ENCODE data around the gene POLR2H. TPM values are rescaled to one million over a fixed set of nuclear protein-coding genes. Genes with fewer than 3 reads are reported as not detected.
"Not testable (repeated sequence)": the region's sequence is repeated elsewhere in the genome, so short reads cannot be mapped to it uniquely, and the experiment has no call there.

POLR2H gene
- polyA plus RNA-seq, 6 donors from 2014 or later, result 34.4 to 61.0 (median 49.1) TPM

- Mint-ChIP-seq H3K4me1 (peaks cover 28 to 32% (median 29%) of the 10 kb centered on the region in 3 donors), H3K4me3 (peak overlapping the region in 6 of 8 donors; percentile 16 to 95 (median 32)), H3K27ac (peak overlapping the region in 3 of 6 donors; percentile 9 to 93 (median 44)), H3K27me3 (peaks cover 0 to 18% (median 0%) of the 10 kb centered on the region in 3 donors), H3K36me3 (peaks cover 6 to 7% of the 10 kb centered on the region in 2 donors), H3K9me3 (no peaks in the 10 kb centered on the region)
- DNase-seq, result no peak
- ATAC-seq (ENCODE audit: low read depth in 2 of 2), result no peak
These were observed 23.5 kb upstream of the POLR2H start for GRCh38 chr3:184337981-184338380.

GRCh38 chr3:184338511-184338945 is 23.0 kb upstream of the POLR2H start:
- H3K27ac Mint-ChIP-seq, result no peak overlapping the region
- peaks cover 1 to 6% of the 10 kb centered on the region in 2 donors for H3K36me3 Mint-ChIP-seq
- no peak for DNase-seq
- no peaks in the 10 kb centered on the region for H3K9me3 Mint-ChIP-seq
- peak overlapping the region in 3 of 8 donors; percentile 20 to 48 (median 35) for H3K4me3 Mint-ChIP-seq
- H3K4me1 Mint-ChIP-seq, result peaks cover 22 to 32% (median 29%) of the 10 kb centered on the region in 3 donors
- ATAC-seq (ENCODE audit: low read depth in 2 of 2), result peak in 1 of 2 donors; percentile 10
- H3K27me3 Mint-ChIP-seq, result peaks cover 0 to 18% (median 0%) of the 10 kb centered on the region in 3 donors

GRCh38 chr3:184339001-184339400 is 22.5 kb upstream of the POLR2H start:
- DNase-seq, result no peak
- Mint-ChIP-seq H3K27me3 (peaks cover 0 to 18% (median 0%) of the 10 kb centered on the region in 3 donors), H3K4me1 (peaks cover 18 to 32% (median 26%) of the 10 kb centered on the region in 3 donors), H3K36me3 (peaks cover 0 to 6% of the 10 kb centered on the region in 2 donors), H3K27ac (peak overlapping the region in 2 of 6 donors; percentile 6 to 57), H3K4me3 (peak overlapping the region in 2 of 8 donors; percentile 48 to 69), H3K9me3 (no peaks in the 10 kb centered on the region)
- no peak for ATAC-seq (ENCODE audit: low read depth in 2 of 2)

- Mint-ChIP-seq H3K27me3 (peaks cover 0 to 18% (median 0%) of the 10 kb centered on the region in 3 donors), H3K4me1 (peaks cover 18 to 30% (median 26%) of the 10 kb centered on the region in 3 donors), H3K4me3 (peak overlapping the region in 1 of 8 donors; percentile 42)
- not testable (repeated sequence) for H3K27ac Mint-ChIP-seq; H3K9me3 Mint-ChIP-seq; ATAC-seq (ENCODE audit: low read depth in 2 of 2); H3K36me3 Mint-ChIP-seq; DNase-seq
These were observed 21.9 kb upstream of the POLR2H start for GRCh38 chr3:184339451-184340135.

GRCh38 chr3:184341925-184342324 is 19.6 kb upstream of the POLR2H start:
- DNase-seq (no peak), ATAC-seq (ENCODE audit: low read depth in 2 of 2) (no peak)
- Mint-ChIP-seq H3K27ac (no peak overlapping the region), H3K27me3 (peaks cover 0 to 18% (median 0%) of the 10 kb centered on the region in 3 donors), H3K4me3 (no peak overlapping the region), H3K4me1 (peaks cover 15 to 18% (median 17%) of the 10 kb centered on the region in 3 donors), H3K9me3 (no peaks in the 10 kb centered on the region), H3K36me3 (peaks cover 0 to 6% of the 10 kb centered on the region in 2 donors)

- Mint-ChIP-seq H3K4me1 (peaks cover 5 to 7% (median 6%) of the 10 kb centered on the region in 3 donors), H3K9me3 (no peaks in the 10 kb centered on the region), H3K4me3 (no peak overlapping the region), H3K27me3 (peaks cover 0 to 5% (median 0%) of the 10 kb centered on the region in 3 donors), H3K36me3 (peaks cover 0 to 6% of the 10 kb centered on the region in 2 donors), H3K27ac (peak overlapping the region in 1 of 6 donors; percentile 26)
- DNase-seq (no peak), ATAC-seq (ENCODE audit: low read depth in 2 of 2) (no peak)
These were observed 18.2 kb upstream of the POLR2H start for GRCh38 chr3:184343200-184343876.

- ATAC-seq (ENCODE audit: low read depth in 2 of 2) (no peak), DNase-seq (no peak)
- H3K4me3 Mint-ChIP-seq, result no peak overlapping the region
- H3K4me1 Mint-ChIP-seq, result peaks cover 0 to 7% (median 1%) of the 10 kb centered on the region in 3 donors
- no peak overlapping the region for H3K27ac Mint-ChIP-seq
- no peaks in the 10 kb centered on the region for H3K9me3 Mint-ChIP-seq
- no peaks in the 10 kb centered on the region for H3K27me3 Mint-ChIP-seq
- H3K36me3 Mint-ChIP-seq, result peaks cover 0 to 6% of the 10 kb centered on the region in 2 donors
These were observed 16.8 kb upstream of the POLR2H start for GRCh38 chr3:184344579-184345316.

GRCh38 chr3:184345317-184346144 is 16.0 kb upstream of the POLR2H start:
- DNase-seq, result no peak
- Mint-ChIP-seq H3K36me3 (peaks cover 0 to 6% of the 10 kb centered on the region in 2 donors), H3K27me3 (no peaks in the 10 kb centered on the region), H3K4me3 (no peak overlapping the region), H3K27ac (peak overlapping the region in 2 of 6 donors; percentile 16 to 60), H3K4me1 (peaks cover 0 to 7% (median 1%) of the 10 kb centered on the region in 3 donors), H3K9me3 (no peaks in the 10 kb centered on the region)
- ATAC-seq (ENCODE audit: low read depth in 2 of 2), result peak in 1 of 2 donors; percentile 36

- H3K27me3 Mint-ChIP-seq, result no peaks in the 10 kb centered on the region
- H3K27ac Mint-ChIP-seq, result no peak overlapping the region
- peaks cover 0 to 6% of the 10 kb centered on the region in 2 donors for H3K36me3 Mint-ChIP-seq
- no peak for DNase-seq
- no peak for ATAC-seq (ENCODE audit: low read depth in 2 of 2)
- no peak overlapping the region for H3K4me3 Mint-ChIP-seq
- peaks cover 0 to 4% (median 1%) of the 10 kb centered on the region in 3 donors for H3K4me1 Mint-ChIP-seq
- no peaks in the 10 kb centered on the region for H3K9me3 Mint-ChIP-seq
These were observed 14.9 kb upstream of the POLR2H start for GRCh38 chr3:184346480-184347190.

GRCh38 chr3:184347321-184348056 is 14.0 kb upstream of the POLR2H start:
- Mint-ChIP-seq H3K27ac (peak overlapping the region in 1 of 6 donors; percentile 62), H3K4me3 (no peak overlapping the region), H3K27me3 (no peaks in the 10 kb centered on the region), H3K36me3 (peaks cover 0 to 4% of the 10 kb centered on the region in 2 donors), H3K4me1 (peaks cover 0 to 4% (median 0%) of the 10 kb centered on the region in 3 donors), H3K9me3 (no peaks in the 10 kb centered on the region)
- DNase-seq (no peak), ATAC-seq (ENCODE audit: low read depth in 2 of 2) (no peak)

GRCh38 chr3:184348057-184348382 is 13.5 kb upstream of the POLR2H start:
- H3K27me3 Mint-ChIP-seq, result no peaks in the 10 kb centered on the region
- H3K36me3 Mint-ChIP-seq, result no peaks in the 10 kb centered on the region
- H3K27ac Mint-ChIP-seq, result peak overlapping the region in 2 of 6 donors; percentile 20 to 62
- peaks cover 0 to 4% (median 0%) of the 10 kb centered on the region in 3 donors for H3K4me1 Mint-ChIP-seq
- ATAC-seq (ENCODE audit: low read depth in 2 of 2) (no peak), DNase-seq (no peak)
- H3K4me3 Mint-ChIP-seq, result no peak overlapping the region
- H3K9me3 Mint-ChIP-seq, result no peaks in the 10 kb centered on the region

All from naive B cell (primary cell).